ENCODE data around the gene STK32B.

- TF ChIP-seq POLR2AphosphoS5 (IDR thresholded peaks at IDR 0.05; ENCODE audit: low read depth, low read length) (no peak), EZH2 (IDR thresholded peaks at IDR 0.05; ENCODE audit: low read depth, low read length, severe bottlenecking) (no peak), NRF1 (IDR thresholded peaks at IDR 0.05; ENCODE audit: low read depth, low read length) (no peak), EP300 (IDR thresholded peaks at IDR 0.05; ENCODE audit: borderline replicate concordance in 1 of 2, low read depth in 2 of 2, low read length in 2 of 2) (no peak), BRCA1 (IDR thresholded peaks at IDR 0.05; ENCODE audit: low read depth, low read length) (no peak), CEBPB (IDR thresholded peaks at IDR 0.05; ENCODE audit: low read depth, low read length) (no peak), SIX5 (IDR thresholded peaks at IDR 0.05; ENCODE audit: low read depth, low read length) (no peak), GTF2F1 (IDR thresholded peaks at IDR 0.05; ENCODE audit: borderline replicate concordance, low read depth, low read length) (no peak), SP1 (IDR thresholded peaks at IDR 0.05; ENCODE audit: low read depth, low read length) (no peak)
These were observed 304.6 kb downstream of the STK32B start for GRCh38 chr4:5355846-5356245.

All from H1 (cell line).